Left lung (tissue), 10 donors: Measurements from ENCODE around the gene KCTD6. TPM values are rescaled to one million over a fixed set of nuclear protein-coding genes. Genes with fewer than 3 reads are reported as not detected.

Experiments
- ATAC-seq: fragments of 200-7000 bp; cut with Tn5 transposase; one replicate; pipeline ENCODE4 v1.9.1; 2020; ENCODE audit warnings: moderate library complexity
- DNase-seq, 4 donors: peaks; one replicate each; pipeline ENCODE4 v3.0.0-alpha.2; 2013 to 2020
- H3K27ac ChIP-seq, 2 donors: fragments of 200-600 bp; sonication (generic) in 1 of 2; one replicate each; pipeline versions ENCODE4 v1.5.0 to v1.8.0; 2020 to 2021
- H3K27me3 ChIP-seq, 2 donors: fragments of 200-600 bp; sonication (generic) in 1 of 2; one replicate each; pipeline versions ENCODE4 v1.5.0 to v1.8.0; 2020 to 2021
- H3K36me3 ChIP-seq, 2 donors: fragments of 200-600 bp; sonication (generic) in 1 of 2; one replicate each; pipeline versions ENCODE4 v1.5.0 to v1.8.0; 2020 to 2021
- H3K4me1 ChIP-seq, 2 donors: fragments of 200-600 bp; one replicate each; pipeline ENCODE4 v1.8.0; 2021
- H3K4me3 ChIP-seq, 2 donors: fragments of 200-600 bp; sonication (generic) in 1 of 2; one replicate each; pipeline versions ENCODE4 v1.5.0 to v1.8.0; 2020 to 2021; ENCODE audit warnings: mild to moderate bottlenecking in 1 of 2
- H3K9me3 ChIP-seq, 2 donors: fragments of 200-600 bp; sonication (generic) in 1 of 2; one replicate each; pipeline versions ENCODE4 v1.5.0 to v1.8.0; 2020 to 2021
- CTCF ChIP-seq, 2 donors: fragments of 200-600 bp; sonication (generic) in 1 of 2; IDR thresholded peaks; one replicate each; pipeline versions ENCODE4 v1.5.0 to v1.8.0; 2021; ENCODE audit warnings: antibody characterized with exemption in 2 of 2
- intact Hi-C, 2 donors: fragments of 100-400 bp; cut with DNase I; formaldehyde crosslinking; loops; one replicate each; pipeline versions ENCODE4 v1.11.2 to v1.14.2; 2022
- polyA plus RNA-seq, 6 donors: library from polyadenylated mRNA; unstranded; fragments of 120-200 nt; gene quantifications; one replicate each; pipeline ENCODE4 v1.2.1, GENCODE V29; 2013; ENCODE audit not compliant: insufficient read length in 6 of 6
- total RNA-seq, 2 donors: library from RNA; stranded (reverse); fragmentation: NEBNext Ultra II Directional; extraction: Animal tissue kit (Norgen Biotek cat#: 25700); gene quantifications; one replicate each; pipeline ENCODE4 v1.2.1, GENCODE V29; 2021
- donor health status: DM: no; HTN: yes; CAD: no.
- donor health status: DM: no; HTN: no; CAD: no.

KCTD6 gene
- total and polyA plus RNA-seq, 8 donors, result 8.1 to 19.2 (median 16.8) TPM

DNA sequence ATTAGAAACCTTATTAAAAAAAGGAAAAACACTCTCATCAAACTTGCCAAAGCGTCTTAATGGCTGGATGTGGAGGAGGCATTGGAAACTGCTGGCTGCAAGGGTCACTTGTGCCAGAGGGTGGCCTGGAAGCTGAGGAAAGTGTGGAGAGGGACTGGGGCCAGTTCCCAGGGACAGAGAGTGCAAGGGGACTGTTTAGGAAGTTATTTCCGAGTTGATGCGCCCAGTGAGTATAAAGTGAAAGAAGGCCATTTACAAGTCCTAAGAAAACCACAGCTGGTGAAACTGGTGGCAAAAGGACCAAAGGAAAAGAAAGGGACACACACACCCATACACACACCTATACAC lies 7.2 kb upstream of the KCTD6 start:
- peaks cover 0 to 42% of the 10 kb centered on the region in 2 donors for H3K4me1 ChIP-seq
- H3K27ac ChIP-seq, result no peak overlapping the region

DNA sequence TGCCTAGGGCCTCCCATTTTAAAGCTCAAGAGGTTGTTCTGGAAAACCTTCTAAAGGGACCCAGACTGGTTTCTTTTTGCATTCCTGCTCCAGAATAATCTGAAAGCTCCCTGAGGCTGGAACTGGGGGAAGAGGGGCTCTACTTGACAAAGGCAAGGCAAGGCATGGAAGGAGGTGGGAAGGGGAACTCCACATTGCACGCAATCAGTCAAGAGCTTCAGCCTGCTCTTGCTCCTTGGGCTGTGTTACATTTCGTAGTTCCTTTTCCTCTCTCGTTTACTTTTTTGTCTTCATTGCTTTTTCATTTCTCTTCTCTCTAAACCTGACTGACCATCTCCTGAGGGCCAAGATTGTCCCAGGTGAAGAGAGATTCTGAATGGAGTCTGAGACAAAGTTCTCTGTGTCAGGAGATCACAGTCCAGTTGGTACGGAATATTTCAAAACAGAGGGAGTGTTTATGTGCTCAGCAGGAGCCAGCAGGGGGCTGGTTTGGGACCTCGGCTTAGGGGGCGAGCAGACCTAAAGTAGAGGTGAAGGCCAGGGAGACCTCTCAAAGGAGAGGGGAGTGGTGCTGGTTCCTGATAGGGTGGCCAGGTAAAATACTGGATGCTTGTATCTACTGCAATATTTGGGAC lies 6.0 kb upstream of the KCTD6 start:
- H3K4me3 ChIP-seq, result no peak overlapping the region
- intact Hi-C loops, result no loop called here
- H3K9me3 ChIP-seq, result no peaks in the 10 kb centered on the region
- H3K27ac ChIP-seq, result no peak overlapping the region
- DNase-seq (no peak), ATAC-seq (no peak)
- no peak for TF ChIP-seq CTCF (IDR thresholded peaks at IDR 0.05)
- H3K36me3 ChIP-seq, result no peaks in the 10 kb centered on the region
- no peaks in the 10 kb centered on the region for H3K27me3 ChIP-seq
- H3K4me1 ChIP-seq, result peaks cover 0 to 42% of the 10 kb centered on the region in 2 donors

More for the DNA sequence above, 7.2 kb upstream of the KCTD6 start:
- TF ChIP-seq CTCF (IDR thresholded peaks at IDR 0.05), result no peak
- H3K4me3 ChIP-seq, result no peak overlapping the region
- no peaks in the 10 kb centered on the region for H3K9me3 ChIP-seq
- H3K36me3 ChIP-seq, result no peaks in the 10 kb centered on the region
- DNase-seq, result no peak
- no peak for ATAC-seq
- no peaks in the 10 kb centered on the region for H3K27me3 ChIP-seq
- intact Hi-C loops, result no loop called here

DNA sequence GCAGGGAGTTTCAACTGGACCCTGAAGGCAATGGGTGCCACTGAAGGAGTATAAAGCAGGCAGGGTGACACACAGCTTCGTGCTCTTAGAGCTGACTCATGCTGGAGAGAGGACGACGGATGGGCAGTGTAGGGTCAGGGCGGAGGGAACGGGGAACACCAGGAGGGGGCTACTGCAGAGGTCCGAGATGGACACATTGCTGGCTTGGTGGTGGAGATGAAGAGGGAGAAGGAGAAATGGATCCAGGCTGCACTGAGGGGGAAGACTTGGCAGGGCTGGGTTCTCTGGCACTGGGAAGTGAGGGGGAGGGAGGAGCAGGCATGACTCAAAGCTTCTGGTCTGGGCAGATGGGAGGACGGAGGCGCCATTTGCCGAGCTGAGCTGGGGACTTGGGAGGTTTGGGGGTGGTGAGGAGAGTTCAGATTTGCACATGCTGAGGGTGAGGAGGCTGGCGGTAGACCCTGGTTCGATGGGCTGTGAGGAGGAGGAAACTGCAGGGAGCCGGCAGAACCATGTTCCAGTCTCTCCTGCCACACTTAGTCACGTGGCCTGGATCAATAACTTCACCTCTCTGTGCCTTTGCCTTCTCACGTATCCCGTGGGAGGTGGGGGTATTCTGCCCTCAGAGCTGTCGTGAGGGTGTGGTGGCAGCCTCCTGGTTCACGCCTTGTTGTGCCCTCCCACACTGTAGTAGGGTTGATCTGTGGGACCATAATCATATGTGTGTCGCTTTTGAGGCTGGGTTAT lies 4.6 kb upstream of the KCTD6 start:
- ATAC-seq (no peak), DNase-seq (peak in 1 of 4 donors; percentile 52)
- intact Hi-C loops, result no loop called here
- H3K9me3 ChIP-seq, result no peaks in the 10 kb centered on the region
- no peak for TF ChIP-seq CTCF (IDR thresholded peaks at IDR 0.05)
- H3K27me3 ChIP-seq, result no peaks in the 10 kb centered on the region
- H3K4me1 ChIP-seq, result peaks cover 0 to 48% of the 10 kb centered on the region in 2 donors
- H3K4me3 ChIP-seq, result no peak overlapping the region
- peak overlapping the region in 1 of 2 donors; percentile 8 for H3K27ac ChIP-seq
- no peaks in the 10 kb centered on the region for H3K36me3 ChIP-seq

GRCh38 chr3:58488967-58489366 lies 2.9 kb upstream of the KCTD6 start:
- no peak for DNase-seq
- intact Hi-C loops, result no loop called here
- no peak for TF ChIP-seq CTCF (IDR thresholded peaks at IDR 0.05)
- Histone ChIP-seq H3K9me3 (no peaks in the 10 kb centered on the region), H3K27me3 (no peaks in the 10 kb centered on the region), H3K36me3 (no peaks in the 10 kb centered on the region), H3K4me1 (peaks cover 9 to 48% of the 10 kb centered on the region in 2 donors), H3K27ac (no peak overlapping the region), H3K4me3 (no peak overlapping the region)
- ATAC-seq, result no peak

GRCh38 chr3:58490860-58491501 lies 915 bp upstream of the KCTD6 start:
- H3K4me3 ChIP-seq, result peak overlapping the region; percentile 14 to 65
- DNase-seq (peak in 1 of 4 donors; percentile 81), ATAC-seq (no peak)
- intact Hi-C loops, result no loop called here
- no peaks in the 10 kb centered on the region for H3K9me3 ChIP-seq
- no peak for TF ChIP-seq CTCF (IDR thresholded peaks at IDR 0.05)
- H3K27ac ChIP-seq, result peak overlapping the region; percentile 49 to 68
- peaks cover 9 to 48% of the 10 kb centered on the region in 2 donors for H3K4me1 ChIP-seq
- H3K36me3 ChIP-seq, result no peaks in the 10 kb centered on the region
- H3K27me3 ChIP-seq, result no peaks in the 10 kb centered on the region
